ENCODE data around the gene LTBP2. TPM values are rescaled to one million over a fixed set of nuclear protein-coding genes. Genes with fewer than 3 reads are reported as not detected.

LTBP2 gene
- total and polyA plus RNA-seq, 3 donors from 2014 or later, result 19.6 to 45.3 (median 23.3) TPM

- no peak overlapping the region for H3K27ac ChIP-seq
- no peak overlapping the region for H3K4me3 ChIP-seq
- H3K9me3 ChIP-seq, result no peaks in the 10 kb centered on the region
- no peaks in the 10 kb centered on the region for H3K27me3 ChIP-seq
- H3K4me1 ChIP-seq, result no peaks in the 10 kb centered on the region
- intact Hi-C loops (cut with DNase I; ENCODE audit: low total_unique reads), result no loop called here
- TF ChIP-seq POLR2A (IDR thresholded peaks at IDR 0.05), result no peak
- TF ChIP-seq, protein P1, sequence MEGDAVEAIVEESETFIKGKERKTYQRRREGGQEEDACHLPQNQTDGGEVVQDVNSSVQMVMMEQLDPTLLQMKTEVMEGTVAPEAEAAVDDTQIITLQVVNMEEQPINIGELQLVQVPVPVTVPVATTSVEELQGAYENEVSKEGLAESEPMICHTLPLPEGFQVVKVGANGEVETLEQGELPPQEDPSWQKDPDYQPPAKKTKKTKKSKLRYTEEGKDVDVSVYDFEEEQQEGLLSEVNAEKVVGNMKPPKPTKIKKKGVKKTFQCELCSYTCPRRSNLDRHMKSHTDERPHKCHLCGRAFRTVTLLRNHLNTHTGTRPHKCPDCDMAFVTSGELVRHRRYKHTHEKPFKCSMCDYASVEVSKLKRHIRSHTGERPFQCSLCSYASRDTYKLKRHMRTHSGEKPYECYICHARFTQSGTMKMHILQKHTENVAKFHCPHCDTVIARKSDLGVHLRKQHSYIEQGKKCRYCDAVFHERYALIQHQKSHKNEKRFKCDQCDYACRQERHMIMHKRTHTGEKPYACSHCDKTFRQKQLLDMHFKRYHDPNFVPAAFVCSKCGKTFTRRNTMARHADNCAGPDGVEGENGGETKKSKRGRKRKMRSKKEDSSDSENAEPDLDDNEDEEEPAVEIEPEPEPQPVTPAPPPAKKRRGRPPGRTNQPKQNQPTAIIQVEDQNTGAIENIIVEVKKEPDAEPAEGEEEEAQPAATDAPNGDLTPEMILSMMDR (IDR thresholded peaks at IDR 0.05), result no peak
- WGBS, 2 donors, result 64 to 84% methylated on average over 4 to 11 of the region's 11 CpGs
- no peak for DNase-seq
- no peaks in the 10 kb centered on the region for H3K36me3 ChIP-seq (ENCODE audit: low read depth, missing control alignments)
These were observed 65.6 kb downstream of the LTBP2 start for GRCh38 chr14:74546416-74546815.

DNA sequence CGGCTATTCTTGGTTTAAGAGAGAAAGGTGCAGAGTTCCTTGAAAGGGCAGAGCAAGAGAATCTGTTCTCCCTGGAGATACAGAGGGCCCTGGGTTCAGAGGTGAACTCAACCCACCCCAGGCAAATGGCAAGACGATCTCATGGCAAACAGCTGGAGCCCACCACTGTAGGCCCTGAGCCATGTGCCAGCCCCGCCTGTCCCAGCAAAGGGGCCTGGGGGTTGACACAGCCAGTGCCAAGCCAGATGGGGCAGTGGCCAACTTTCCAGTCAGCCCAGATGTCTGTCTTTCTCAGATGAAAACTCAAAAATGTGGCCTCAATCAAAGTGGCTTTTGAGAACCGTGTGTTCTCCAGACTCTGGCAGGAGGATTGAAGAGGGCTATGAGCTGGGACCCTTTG is 66.7 kb downstream of the LTBP2 start:
- Histone ChIP-seq H3K27ac (no peak overlapping the region), H3K36me3 (ENCODE audit: low read depth, missing control alignments) (no peaks in the 10 kb centered on the region), H3K27me3 (no peaks in the 10 kb centered on the region), H3K4me1 (no peaks in the 10 kb centered on the region), H3K4me3 (no peak overlapping the region), H3K9me3 (no peaks in the 10 kb centered on the region)
- DNase-seq, result no peak
- intact Hi-C loops (cut with DNase I; ENCODE audit: low total_unique reads), result no loop called here
- TF ChIP-seq, protein P1 (IDR thresholded peaks at IDR 0.05), result no peak
- no peak for TF ChIP-seq POLR2A (IDR thresholded peaks at IDR 0.05)
- WGBS, 2 donors, result 79 to 86% methylated on average over 4 of the region's 4 CpGs

GRCh38 chr14:74543771-74544438 is 68.1 kb downstream of the LTBP2 start:
- no peak for TF ChIP-seq POLR2A (IDR thresholded peaks at IDR 0.05)
- TF ChIP-seq, protein P1 (IDR thresholded peaks at IDR 0.05), result no peak
- Histone ChIP-seq H3K4me1 (no peaks in the 10 kb centered on the region), H3K27me3 (no peaks in the 10 kb centered on the region), H3K4me3 (no peak overlapping the region), H3K27ac (no peak overlapping the region), H3K36me3 (ENCODE audit: low read depth, missing control alignments) (no peaks in the 10 kb centered on the region), H3K9me3 (no peaks in the 10 kb centered on the region)
- DNase-seq, result no peak
- WGBS, 2 donors, result 89 to 99% methylated on average over 5 of the region's 5 CpGs
- intact Hi-C loops (cut with DNase I; ENCODE audit: low total_unique reads), result no loop called here

DNA sequence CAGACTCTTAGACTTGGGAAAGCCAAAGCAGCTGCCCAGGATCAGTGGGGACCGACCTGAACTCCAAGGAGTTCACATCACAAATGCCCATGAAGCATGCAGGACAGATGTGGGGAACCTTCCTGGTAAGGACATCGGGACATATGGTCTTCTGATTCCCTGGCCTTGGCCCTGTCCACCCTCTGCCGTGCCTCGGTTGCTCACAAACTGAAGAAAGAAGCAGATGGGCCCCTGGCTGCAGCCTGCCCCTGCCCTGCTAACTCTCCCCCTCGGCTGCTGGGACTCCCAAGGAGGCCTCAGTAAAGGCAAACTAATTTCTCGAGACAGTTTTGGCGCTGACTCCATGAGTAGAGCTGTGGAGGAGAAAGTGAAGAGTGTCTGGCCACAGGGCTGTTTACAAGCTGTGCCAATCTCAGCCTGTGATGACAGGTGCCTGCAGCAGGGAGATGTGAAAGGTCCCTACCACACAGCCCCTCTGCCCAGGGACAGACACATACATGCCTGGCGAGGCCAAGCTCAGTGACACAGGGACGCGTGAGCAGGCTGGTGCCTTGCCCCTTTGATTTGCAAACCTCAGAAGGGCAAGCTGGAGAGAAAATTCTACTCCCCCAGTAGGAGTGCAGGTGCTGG is 69.9 kb downstream of the LTBP2 start:
- H3K9me3 ChIP-seq, result no peaks in the 10 kb centered on the region
- intact Hi-C loops (cut with DNase I; ENCODE audit: low total_unique reads), result no loop called here
- no peaks in the 10 kb centered on the region for H3K27me3 ChIP-seq
- DNase-seq, result no peak
- TF ChIP-seq, protein P1 (IDR thresholded peaks at IDR 0.05), result no peak
- no peak for TF ChIP-seq POLR2A (IDR thresholded peaks at IDR 0.05)
- no peaks in the 10 kb centered on the region for H3K36me3 ChIP-seq (ENCODE audit: low read depth, missing control alignments)
- WGBS, 2 donors, result 78% methylated on average over 9 to 10 of the region's 10 CpGs
- H3K4me1 ChIP-seq, result no peaks in the 10 kb centered on the region
- H3K4me3 ChIP-seq, result no peak overlapping the region
- no peak overlapping the region for H3K27ac ChIP-seq

DNA sequence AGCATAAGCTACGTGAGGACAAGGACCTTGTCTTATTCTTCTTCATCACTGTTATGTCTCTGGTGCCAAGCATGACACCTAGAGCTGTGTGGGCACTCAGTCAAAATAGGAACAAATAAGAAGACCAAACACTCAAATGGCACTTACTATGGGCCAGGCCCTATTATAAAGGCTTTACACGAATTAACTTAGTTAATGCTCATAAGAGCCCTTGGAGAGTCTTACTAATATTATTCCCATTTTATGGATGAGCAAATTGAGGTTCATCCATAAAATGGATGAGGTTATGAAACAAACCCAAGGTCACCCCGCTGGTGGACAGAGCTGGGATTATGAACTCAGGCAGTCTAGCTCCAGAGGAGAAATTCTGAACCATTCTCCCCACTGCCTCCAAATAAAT is 70.8 kb downstream of the LTBP2 start:
- Histone ChIP-seq H3K4me3 (no peak overlapping the region), H3K27ac (no peak overlapping the region), H3K27me3 (no peaks in the 10 kb centered on the region), H3K9me3 (no peaks in the 10 kb centered on the region), H3K36me3 (ENCODE audit: low read depth, missing control alignments) (no peaks in the 10 kb centered on the region), H3K4me1 (no peaks in the 10 kb centered on the region)
- no peak for DNase-seq
- no peak for TF ChIP-seq POLR2A (IDR thresholded peaks at IDR 0.05)
- TF ChIP-seq, protein P1 (IDR thresholded peaks at IDR 0.05), result no peak
- intact Hi-C loops (cut with DNase I; ENCODE audit: low total_unique reads), result no loop called here
- 89 to 92% methylated on average over 3 of the region's 3 CpGs for WGBS, 2 donors

All from testis (tissue), 3 donors.